Stimulated activated naive CD8-positive, alpha-beta T cell treated with anti-CD3 and anti-CD28 coated beads, Interleukin-15, Interleukin-2, amounts not matched to agents 100 U/mL and 50 U/mL, for 24 hours (primary cell): ENCODE measurements around the gene OR1L8.
"Not testable (repeated sequence)": the region's sequence is repeated elsewhere in the genome, so short reads cannot be mapped to it uniquely, and the experiment has no call there.

Source experiments
- ATAC-seq: fragments of 150-1000 bp; cut with Tn5 transposase; one replicate; pipeline ENCODE4 v1.10.0; 2021
- DNase-seq: peaks from one replicate; pipeline ENCODE4 v3.0.0; 2021

Gene OR1L8, protein sequence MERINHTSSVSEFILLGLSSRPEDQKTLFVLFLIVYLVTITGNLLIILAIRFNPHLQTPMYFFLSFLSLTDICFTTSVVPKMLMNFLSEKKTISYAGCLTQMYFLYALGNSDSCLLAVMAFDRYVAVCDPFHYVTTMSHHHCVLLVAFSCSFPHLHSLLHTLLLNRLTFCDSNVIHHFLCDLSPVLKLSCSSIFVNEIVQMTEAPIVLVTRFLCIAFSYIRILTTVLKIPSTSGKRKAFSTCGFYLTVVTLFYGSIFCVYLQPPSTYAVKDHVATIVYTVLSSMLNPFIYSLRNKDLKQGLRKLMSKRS

DNA sequence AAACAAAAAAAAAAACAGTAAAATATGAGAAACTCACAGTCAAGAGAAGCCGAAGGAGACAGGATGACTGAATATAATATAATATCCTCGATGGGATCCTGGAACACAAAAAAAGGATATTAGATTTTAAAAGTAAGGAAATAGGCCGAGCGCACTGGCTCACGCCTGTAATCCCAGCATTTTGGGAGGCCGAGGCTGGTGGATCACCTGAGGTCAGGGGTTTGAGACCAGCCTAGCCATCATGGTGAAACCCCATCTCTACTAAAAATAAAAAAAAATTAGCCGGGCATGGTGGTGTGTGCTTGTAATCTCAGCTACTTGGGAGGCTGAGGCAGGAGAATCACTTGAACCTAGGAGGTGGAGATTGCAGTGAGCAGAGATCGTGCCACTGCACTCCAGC lies at the start of gene OR1L8:
Gene OR1L8, minus strand, starts transcription at position 101 of the 400 bp plus-strand sequence. CDS start 14,907 bp downstream, outside the sequence.
- not testable (repeated sequence) for ATAC-seq, DNase-seq

DNA sequence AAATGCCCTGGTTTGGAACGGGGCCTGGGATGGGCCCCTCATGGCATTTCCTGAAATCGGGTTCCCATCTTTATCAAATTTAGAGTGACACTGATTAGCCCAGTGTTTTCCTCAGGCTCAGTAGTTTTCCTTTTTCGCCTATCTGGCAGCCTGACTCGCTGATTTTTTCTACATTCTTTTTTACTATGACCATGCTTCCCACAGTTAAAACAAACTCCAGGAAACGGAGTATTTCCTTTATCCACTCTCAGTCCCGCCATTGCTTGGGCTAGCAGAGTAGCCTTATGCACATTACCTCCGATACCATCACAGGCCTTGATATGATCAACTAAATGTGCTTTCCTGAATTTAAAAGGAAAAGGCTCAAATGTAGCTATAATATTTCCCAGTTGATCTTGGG lies 36.8 kb upstream of the OR1L8 start:
- DNase-seq (no peak), ATAC-seq (no peak)

DNA sequence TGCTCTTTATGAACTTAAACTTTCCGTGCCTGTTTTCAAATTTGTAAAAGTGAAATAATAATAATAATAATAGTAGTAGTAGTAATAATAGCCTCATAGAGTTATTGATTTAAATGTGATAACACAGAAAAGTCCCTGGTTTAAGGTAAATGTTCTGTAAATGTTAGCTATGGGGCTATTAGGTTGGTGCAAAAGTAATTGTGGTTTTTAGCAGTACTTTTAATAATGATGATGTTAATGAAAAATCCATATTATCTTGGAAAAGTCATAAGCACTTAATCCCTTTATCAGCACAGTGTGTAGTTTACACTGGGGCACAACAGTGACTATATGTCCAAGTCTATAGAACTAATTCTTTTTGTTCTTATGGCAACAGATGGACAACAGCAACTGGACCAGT lies 31.2 kb upstream of the OR1L8 start, which contains the start of gene OR1Q1:
Gene OR1Q1, plus strand, starts transcription at position 377 of the 400 bp plus-strand sequence. Its CDS starts 0 bp downstream, at position 377.
- DNase-seq, result no peak
- no peak for ATAC-seq

DNA sequence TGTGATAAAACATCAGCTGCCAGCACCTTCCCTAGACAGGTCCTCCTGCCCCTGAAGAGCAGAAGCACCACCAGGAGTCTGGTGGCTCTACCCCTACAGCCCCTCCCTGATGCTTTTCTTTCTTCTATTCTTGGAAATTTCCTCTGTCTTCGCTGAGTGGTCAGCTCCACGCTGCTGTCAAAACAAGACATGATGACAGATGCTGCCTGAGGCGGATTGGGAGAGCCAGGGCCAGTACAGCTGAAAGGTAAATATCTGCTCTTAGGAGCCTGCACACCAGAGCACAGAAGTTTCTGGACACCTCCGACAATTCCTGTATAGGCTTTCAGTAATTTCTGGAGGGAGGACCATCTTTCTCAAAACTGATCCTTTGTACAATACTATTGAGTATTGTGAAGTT lies 26.6 kb upstream of the OR1L8 start:
- DNase-seq (no peak), ATAC-seq (no peak)

DNA sequence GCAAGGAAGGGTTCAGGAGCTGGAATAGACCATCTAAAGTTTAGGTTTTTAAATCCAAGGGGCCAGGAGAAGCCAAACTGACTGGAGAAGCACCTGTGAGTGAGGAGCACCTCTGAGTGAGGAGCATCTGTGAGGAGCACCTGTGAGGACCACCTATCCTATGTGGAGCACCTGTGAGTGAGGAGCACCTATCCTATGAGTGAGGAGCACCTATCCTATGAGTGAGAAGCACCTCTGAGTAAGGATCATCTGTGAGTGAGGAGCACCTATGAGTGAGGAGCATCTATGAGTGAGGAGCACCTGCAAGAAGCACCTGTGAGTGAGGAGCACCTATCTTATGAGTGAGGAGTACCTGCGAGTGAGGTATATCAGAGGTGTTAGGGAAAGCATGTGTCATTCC lies 23.4 kb upstream of the OR1L8 start:
- no peak for ATAC-seq
- DNase-seq, result no peak

DNA sequence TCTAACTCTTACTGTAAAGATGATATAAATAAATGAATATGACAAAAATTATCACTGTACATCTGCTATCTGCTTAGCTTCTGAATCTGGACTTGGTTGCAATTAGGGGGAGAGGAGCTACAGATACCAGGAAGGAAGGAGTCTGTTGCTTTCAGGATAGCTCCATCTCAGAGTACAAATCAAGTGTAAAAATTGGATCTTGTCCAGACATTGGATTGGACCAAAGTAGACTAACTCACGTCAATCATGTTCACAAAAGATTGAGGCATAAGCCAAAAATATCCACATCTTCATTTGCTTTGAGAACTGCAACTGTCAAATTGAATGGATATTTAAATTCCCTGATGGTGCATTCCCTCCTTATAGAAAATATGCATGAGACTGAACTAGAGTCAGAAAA lies 22.5 kb upstream of the OR1L8 start:
- DNase-seq (no peak), ATAC-seq (no peak)

DNA sequence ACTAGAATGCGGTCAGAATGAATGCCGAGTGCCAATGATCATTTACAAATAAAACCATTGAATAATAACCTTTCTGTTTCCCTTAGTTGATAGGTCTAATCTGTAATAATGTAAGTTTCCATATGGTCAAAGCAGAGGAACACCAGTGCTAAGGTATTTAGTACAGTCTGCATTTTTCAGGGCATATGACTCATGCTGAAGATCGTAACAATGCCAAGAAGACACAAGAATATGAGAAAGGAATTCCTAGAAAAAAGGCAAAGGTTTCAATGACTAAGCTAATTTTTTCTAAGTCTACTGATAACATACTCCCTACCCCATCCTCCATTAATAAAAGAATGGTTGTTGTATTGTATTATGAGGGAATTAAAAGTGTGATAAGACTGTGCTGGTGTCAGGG lies 2.8 kb downstream of the OR1L8 start:
- ATAC-seq, result no peak
- no peak for DNase-seq

DNA sequence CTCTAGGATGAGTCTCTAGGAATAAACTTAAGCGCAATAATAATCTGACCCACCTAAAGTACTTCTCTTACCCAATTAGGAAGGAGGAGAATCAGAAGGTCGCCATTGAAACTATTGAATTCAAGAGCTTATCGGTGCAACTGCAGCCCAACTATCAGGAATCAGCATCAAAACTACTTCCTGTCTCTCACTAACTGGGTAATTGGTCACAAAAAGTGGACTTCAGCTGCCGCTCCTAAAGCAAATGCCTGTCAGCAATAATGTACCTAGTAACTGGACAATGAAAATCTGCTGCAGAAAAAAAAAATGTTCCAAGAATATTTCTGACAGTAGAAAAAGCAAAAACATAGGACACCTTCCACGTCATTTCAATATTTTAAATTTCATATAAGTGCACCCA lies 3.3 kb downstream of the OR1L8 start:
- no peak for ATAC-seq
- no peak for DNase-seq

DNA sequence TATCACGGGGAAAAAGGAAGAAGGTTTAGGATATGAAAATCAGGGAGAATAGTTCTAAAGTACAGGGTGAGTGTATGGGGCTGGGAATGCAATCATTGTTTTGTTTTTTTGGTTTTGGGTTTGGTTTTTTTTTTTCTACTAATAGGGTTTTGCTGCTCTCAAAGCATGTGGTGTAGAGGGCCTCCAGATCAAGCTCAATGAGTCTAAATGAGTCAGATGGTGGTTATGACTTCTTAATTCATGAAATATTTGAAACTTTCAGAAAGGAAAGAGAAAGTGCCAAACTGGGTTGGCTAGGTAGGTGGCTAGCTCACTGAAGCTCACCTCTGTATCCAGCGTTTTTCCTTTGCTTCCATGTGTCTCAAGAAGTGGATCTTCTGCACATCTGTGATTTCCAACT lies 10.7 kb downstream of the OR1L8 start:
- ATAC-seq (peak; percentile 91), DNase-seq (no peak)

DNA sequence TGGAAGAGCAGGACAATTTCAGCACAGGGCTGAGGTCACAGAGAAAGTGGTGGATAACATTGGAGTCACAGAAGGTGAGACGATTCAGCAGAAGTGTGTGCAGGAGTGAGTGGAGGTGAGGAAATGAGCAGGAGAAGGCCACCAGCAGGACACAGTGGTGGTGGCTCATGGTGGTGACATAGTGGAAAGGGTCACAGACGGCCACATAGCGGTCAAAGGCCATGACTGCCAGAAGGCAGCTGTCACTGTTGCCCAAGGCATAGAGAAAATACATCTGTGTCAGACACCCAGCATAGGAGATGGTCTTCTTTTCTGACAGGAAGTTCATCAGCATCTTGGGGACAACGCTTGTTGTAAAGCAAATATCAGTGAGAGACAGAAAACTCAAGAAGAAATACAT lies 15.3 kb downstream of the OR1L8 start:
- ATAC-seq, result no peak

DNA sequence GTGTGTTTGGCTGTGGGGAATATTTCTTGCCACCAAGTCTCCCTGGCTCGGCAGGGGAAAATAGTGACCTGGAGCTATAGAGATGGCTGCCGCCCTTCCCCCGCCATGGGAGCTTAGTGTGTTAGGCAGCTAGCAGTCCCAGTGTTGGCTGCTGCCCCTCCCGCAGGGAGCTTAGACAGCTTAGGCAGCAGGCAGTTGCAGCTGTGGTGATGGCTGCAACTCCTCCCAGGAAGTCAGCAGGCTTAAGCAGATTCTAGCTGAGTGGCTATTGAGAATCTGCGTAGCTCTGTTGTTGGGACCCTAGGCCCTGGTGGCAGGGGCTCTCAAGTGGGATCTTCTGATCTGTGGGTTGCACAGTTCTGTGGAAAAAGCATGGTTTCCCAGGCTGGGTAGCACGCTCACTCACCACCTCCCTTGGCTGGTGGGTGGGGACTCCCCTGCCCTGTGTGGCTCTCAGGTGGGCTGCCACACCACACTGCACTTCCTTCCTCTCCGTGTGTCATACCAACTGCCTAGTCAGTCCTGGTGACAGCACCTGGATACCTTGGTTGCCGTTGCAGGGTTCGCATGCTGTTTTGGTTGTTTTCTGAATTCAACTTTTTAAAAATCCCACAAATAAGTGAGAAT lies 20.9 kb downstream of the OR1L8 start:
- DNase-seq, result peak; percentile 20
- ATAC-seq, result peak; percentile 85

More for the DNA sequence above, 15.3 kb downstream of the OR1L8 start:
- DNase-seq, result no peak

DNA sequence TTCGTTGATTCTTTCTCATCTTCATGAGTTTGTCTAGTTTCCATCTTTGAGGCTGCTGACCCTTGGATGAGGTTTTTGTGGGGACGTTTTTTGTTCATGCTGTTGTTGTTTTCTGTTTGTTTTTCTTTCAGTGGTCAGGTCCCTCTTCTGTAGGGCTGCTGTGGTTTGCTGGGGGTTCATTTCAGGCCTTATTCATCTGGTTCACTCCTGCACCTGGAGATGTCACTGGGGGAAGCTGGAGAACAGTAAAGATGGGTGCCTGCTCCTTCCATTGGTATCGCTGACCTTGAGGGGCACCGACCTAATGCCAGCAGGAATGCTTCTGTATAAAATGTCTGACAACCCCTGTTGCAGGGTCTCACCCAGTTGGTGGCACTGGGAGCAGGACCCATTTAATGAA lies 21.7 kb downstream of the OR1L8 start:
- ATAC-seq, result no peak
- no peak for DNase-seq

DNA sequence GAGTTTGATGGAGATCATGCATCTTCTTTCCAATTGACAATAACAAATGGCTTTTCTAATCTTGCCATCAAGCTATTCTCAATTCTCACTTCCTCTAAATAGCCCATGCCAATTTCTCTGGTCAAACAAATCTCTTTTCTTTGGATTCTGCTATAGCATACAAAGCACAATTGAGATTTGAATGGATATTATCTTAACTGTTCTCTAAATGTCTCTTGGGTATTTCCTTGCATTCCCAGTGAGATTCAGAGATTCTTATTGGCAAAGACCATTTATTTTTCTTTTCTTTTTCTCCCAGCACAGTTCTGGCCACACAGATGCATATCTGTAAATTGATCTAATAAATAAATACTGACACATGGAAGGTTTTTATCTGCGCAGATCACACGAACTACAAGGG lies 30.4 kb downstream of the OR1L8 start, which contains the start of gene OR1N2:
Gene OR1N2, plus strand, starts transcription at position 301 of the 400 bp plus-strand sequence. CDS start 100 bp downstream, outside the sequence.
- no peak for ATAC-seq

DNA sequence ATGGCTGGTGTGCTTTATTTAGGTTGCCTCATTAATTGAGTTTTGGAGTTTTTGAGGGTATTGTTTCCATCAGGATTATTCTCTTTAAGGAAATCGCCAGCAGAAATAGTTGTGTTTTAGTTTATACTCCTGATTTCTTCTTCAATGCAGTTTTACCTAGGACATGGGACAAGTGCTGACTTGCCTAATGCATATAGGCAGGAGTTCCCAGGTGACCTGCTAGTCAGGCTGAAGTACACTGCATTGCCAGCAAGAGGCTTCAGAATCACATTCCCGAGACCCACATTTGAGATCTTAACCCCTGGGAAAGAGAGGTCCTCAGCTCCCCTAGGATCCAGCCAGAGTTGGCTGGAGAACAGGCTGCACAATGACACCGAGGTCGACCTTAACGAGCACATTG lies 31.8 kb downstream of the OR1L8 start:
- no peak for ATAC-seq

More for the DNA sequence above, 30.4 kb downstream of the OR1L8 start, which contains the start of gene OR1N2:
- DNase-seq, result no peak

DNA sequence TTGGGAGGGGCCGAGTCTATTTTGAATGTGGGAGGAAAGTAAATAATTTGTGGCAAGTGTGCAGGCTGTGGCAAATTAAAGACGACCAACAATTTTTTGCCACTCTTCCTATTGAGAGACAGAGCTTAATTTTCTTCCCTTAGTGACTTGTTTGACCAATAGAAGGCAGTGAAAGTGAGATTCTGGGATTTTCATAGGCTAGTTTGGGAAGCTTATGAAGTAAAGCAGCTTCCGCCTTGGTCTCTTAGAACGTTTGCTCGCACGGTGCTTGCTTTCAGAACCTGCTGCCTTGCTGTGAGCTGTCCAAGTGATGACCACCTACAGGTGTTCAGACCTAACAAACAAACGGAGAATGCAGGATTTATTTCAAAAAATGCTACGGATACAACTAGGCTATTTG lies 37.0 kb downstream of the OR1L8 start:
- ATAC-seq, result no peak
- no peak for DNase-seq

More for the DNA sequence above, 31.8 kb downstream of the OR1L8 start:
- no peak for DNase-seq

DNA sequence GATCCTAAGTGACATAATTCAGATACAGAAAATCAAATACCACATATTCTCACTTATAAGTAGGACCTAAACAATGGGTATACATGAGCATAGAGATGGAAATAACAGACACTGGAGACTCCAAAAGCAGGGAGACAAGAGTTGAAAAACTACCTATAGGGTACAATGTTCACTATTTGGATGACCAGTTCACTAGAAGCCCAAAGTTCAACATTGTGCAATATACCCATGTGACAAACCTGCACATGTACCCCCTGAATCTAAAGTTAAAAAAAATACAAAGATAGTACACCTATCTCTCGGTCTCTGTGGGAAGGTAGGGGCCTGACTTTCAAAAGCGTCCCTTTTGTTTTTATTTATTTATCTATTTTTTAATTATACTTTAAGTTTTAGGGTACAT lies 44.4 kb downstream of the OR1L8 start:
- DNase-seq, result no peak
- ATAC-seq, result no peak

DNA sequence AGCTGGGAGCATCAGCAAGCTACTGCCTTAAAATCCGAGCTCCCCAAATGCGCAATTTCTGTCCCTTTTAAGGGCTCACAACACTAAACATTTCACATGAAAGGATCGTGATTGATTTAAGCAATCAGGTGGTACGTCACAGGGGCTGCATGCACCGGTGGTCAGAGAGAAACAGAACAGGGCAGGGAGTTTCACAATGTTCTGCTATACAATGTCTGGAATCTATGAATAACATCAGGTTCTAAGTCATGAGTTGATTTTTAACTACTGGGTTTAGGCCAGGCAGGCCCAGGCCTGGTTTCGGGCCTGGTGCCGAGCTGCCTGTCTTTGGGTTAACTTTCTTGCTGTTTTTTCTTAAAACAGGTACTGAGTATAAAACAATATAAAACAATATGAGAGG lies 46.1 kb downstream of the OR1L8 start:
- not testable (repeated sequence) for ATAC-seq

DNA sequence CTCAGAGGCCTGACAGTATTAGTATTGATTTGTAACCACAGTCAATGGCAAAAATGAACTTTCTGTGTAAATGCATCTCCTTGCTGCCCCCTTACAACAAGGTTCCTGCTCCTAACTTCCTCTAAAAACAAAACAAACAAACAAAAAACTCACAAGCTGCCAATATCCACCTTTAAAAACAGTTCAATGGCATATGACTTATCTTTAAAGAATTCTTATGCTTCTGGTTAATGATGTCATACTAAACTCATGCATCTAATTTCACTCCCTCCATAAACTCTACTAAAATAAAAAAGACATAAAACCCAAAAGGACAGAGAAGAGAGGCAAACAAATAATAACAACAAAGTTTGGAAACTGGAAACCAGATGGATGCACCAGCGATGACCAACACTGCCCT lies 47.0 kb downstream of the OR1L8 start:
- DNase-seq, result no peak
- no peak for ATAC-seq

More for the DNA sequence above, 46.1 kb downstream of the OR1L8 start:
- not testable (repeated sequence) for DNase-seq

DNA sequence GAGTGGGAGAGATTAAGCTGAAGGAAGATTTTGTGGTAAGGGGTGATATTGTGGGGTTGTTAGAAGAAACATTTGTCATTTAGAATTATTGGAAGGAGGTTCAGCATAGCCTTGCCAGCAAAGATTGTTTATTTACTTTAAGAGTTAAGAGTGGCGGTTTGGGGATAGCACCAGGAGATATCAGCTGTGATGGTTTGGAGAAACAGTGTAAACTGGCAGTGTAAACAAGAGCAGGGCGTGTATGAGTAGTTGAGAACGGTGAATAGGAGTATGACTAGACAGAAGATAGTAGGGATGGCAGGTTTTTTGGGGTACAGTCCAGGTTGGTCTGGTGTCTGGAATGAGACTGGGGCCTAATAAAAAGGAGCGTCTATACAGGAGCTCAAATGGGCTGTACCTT lies 52.0 kb downstream of the OR1L8 start:
- DNase-seq, ATAC-seq: not testable (repeated sequence)

DNA sequence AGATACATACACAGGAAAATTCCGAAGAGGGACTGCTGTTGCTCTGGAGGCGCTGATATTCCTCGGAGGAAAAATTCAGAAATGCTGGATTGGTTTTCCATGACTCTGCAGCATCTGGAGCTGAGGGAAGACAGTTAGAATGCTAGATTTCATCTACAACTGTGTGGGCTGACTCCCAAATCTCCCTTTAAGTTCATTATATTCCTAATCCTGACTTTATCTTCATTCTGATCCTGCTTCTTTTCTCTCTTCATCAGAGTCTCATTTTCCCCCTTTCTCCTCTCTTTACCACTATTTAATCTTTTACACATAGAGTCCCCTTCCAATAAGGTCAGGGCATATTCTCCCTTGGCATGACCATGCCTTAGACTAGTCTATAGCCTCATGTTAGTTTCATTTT lies 56.0 kb downstream of the OR1L8 start, which contains the start of gene OR1N1:
Gene OR1N1, minus strand, starts transcription at position 101 of the 400 bp plus-strand sequence. Its CDS starts 0 bp downstream, at position 101.
- ATAC-seq, result no peak
- DNase-seq, result no peak

DNA sequence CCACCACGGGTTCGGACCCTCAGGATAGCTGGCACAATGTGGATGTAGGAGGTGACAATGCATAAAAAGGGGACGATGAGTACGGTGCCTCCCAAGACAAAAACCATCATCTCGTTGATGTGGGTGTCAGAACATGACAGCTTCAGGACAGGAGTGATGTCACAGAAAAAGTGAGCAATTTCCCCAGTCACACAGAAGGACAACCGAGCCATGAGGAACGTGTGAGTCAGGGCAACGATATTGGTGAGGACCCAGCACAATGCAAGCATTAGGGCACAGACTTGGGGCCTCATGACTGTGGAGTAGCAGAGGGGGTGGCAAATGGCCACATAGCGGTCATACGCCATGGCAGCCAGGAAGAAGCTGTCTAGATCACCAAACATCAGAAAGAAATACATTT lies 56.6 kb downstream of the OR1L8 start:
- ATAC-seq (peak; percentile 86), DNase-seq (peak; percentile 18)

DNA sequence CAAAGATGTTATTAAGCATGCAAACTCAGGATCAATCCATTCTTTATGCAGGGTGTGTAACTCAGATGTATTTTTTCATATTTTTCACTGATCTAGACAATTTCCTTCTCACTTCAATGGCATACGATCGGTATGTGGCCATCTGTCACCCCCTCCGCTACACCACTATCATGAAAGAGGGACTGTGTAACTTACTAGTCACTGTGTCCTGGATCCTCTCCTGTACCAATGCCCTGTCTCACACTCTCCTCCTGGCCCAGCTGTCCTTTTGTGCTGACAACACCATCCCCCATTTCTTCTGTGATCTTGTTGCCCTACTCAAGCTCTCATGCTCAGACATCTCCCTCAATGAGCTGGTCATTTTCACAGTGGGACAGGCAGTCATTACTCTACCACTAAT lies 63.8 kb downstream of the OR1L8 start:
- DNase-seq (no peak), ATAC-seq (no peak)

DNA sequence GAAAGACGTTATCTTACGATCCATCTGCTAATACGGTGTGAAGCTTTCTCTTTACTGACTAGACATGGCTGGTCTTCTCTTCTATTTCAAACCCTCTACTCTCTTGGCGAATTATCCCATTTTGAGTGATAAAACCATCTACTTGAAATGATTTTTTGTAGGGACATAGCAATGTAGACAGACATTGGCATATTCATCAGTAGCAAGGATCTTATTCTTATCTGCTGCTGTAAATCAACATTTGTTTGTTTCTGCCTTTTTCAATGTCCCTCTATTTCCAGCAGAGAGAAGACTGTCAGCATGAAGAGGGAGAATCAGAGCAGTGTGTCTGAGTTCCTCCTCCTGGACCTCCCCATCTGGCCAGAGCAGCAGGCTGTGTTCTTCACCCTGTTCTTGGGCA lies 64.3 kb downstream of the OR1L8 start, which contains the start of gene OR1J4:
Gene OR1J4, plus strand, starts transcription at position 301 of the 400 bp plus-strand sequence. Its CDS starts 0 bp downstream, at position 301.
- ATAC-seq, result no peak
- no peak for DNase-seq
